ENCODE data around the gene HBQ1. TPM values are rescaled to one million over a fixed set of nuclear protein-coding genes. Genes with fewer than 3 reads are reported as not detected.
A peak's percentile ranks its signal among the peaks of the same experiment; 100 is the strongest.

HBQ1 gene
- total RNA-seq, 1 donor from 2014 or later: 2.7 TPM

DNA sequence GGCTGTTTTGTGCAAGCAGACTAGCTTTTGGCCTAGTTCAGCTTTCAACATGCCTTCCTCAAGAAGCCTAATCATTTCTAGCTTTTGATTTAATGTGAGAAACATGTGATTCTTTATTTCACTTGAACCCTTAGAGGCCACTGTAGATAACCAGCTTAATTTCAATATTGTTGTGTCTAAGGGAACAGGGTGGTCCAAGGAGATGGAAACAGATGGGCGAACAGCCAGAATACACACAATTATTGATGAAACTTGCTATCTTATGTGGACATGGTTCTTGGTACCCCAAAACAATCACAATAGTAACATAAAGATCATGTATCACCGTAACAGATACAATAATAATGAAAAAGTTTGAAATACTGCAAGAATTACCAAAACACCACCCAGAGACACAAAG lies 46.5 kb upstream of the HBQ1 start:
- FAIRE-seq: no peak
- no peaks in the 10 kb centered on the region for H3K9me3 Mint-ChIP-seq (ENCODE audit: unreplicated experiment)
- H3K27ac ChIP-seq (ENCODE audit: low read depth, low read length): no peak overlapping the region
- peaks cover 36% of the 10 kb centered on the region for H4K20me1 ChIP-seq (ENCODE audit: insufficient read depth, low read length)
- no peak for TF ChIP-seq EZH2 (IDR thresholded peaks at IDR 0.05; ENCODE audit: insufficient read depth, low read length)
- TF ChIP-seq, protein P1, sequence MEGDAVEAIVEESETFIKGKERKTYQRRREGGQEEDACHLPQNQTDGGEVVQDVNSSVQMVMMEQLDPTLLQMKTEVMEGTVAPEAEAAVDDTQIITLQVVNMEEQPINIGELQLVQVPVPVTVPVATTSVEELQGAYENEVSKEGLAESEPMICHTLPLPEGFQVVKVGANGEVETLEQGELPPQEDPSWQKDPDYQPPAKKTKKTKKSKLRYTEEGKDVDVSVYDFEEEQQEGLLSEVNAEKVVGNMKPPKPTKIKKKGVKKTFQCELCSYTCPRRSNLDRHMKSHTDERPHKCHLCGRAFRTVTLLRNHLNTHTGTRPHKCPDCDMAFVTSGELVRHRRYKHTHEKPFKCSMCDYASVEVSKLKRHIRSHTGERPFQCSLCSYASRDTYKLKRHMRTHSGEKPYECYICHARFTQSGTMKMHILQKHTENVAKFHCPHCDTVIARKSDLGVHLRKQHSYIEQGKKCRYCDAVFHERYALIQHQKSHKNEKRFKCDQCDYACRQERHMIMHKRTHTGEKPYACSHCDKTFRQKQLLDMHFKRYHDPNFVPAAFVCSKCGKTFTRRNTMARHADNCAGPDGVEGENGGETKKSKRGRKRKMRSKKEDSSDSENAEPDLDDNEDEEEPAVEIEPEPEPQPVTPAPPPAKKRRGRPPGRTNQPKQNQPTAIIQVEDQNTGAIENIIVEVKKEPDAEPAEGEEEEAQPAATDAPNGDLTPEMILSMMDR (IDR thresholded peaks at IDR 0.05; ENCODE audit: insufficient read depth, low read depth, low read length): no peak
- H3K9ac ChIP-seq (ENCODE audit: low read length): no peak overlapping the region
- H3K4me2 ChIP-seq (ENCODE audit: low read length): no peak overlapping the region
- H3K4me1 Mint-ChIP-seq (ENCODE audit: low read depth, unreplicated experiment): peaks cover 5% of the 10 kb centered on the region
- H3K36me3 ChIP-seq (ENCODE audit: insufficient read depth, low read length): no peaks in the 10 kb centered on the region
- H3K4me1 ChIP-seq (ENCODE audit: insufficient read depth, low read length): no peaks in the 10 kb centered on the region
- no peak for DNase-seq (ENCODE audit: low read depth)
- peaks cover 81% of the 10 kb centered on the region for H3K79me2 ChIP-seq (ENCODE audit: insufficient read depth, low read length)
- no peak overlapping the region for H3K27ac Mint-ChIP-seq (ENCODE audit: unreplicated experiment)
- H3K27me3 Mint-ChIP-seq (ENCODE audit: low read depth, unreplicated experiment): no peaks in the 10 kb centered on the region
- H3K36me3 Mint-ChIP-seq (ENCODE audit: low read depth, unreplicated experiment): peaks cover 5% of the 10 kb centered on the region
- H3K27me3 ChIP-seq (ENCODE audit: insufficient read depth, low read length): no peaks in the 10 kb centered on the region
- H2AFZ ChIP-seq (ENCODE audit: low read depth, low read length): no peak overlapping the region
- H3K9me3 ChIP-seq (ENCODE audit: insufficient read depth, low read depth, low read length): no peaks in the 10 kb centered on the region
- no peak overlapping the region for H3K4me3 Mint-ChIP-seq (ENCODE audit: unreplicated experiment)
- no peak overlapping the region for H3K4me3 ChIP-seq (ENCODE audit: insufficient read depth, low read depth, low read length)

DNA sequence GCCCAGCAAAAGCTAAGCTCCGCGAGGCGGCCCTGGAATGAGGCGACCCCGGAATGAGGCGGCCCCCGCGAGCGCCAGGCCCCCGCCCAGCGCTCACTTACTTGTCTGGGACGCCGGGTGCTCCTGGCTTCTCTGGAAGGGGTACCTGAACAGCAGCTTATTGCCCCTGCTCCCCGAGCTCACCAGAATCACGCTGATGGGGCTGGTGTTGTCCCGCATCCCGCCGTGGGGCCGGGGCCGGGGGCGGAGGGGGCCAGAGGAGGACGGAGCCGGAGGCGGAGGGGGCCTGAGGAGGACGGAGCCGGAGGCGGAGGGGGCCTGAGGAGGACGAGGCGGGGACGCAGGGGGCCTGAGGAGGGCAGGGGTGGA lies 42.2 kb upstream of the HBQ1 start:
- no peaks in the 10 kb centered on the region for H3K9me3 Mint-ChIP-seq (ENCODE audit: unreplicated experiment)
- H3K4me1 Mint-ChIP-seq (ENCODE audit: low read depth, unreplicated experiment): peaks cover 2% of the 10 kb centered on the region
- peaks cover 44% of the 10 kb centered on the region for H3K79me2 ChIP-seq (ENCODE audit: insufficient read depth, low read length)
- no peaks in the 10 kb centered on the region for H3K36me3 ChIP-seq (ENCODE audit: insufficient read depth, low read length)
- H3K4me3 ChIP-seq (ENCODE audit: insufficient read depth, low read depth, low read length): peak overlapping the region; percentile 62
- peak overlapping the region; percentile 75 for H3K27ac Mint-ChIP-seq (ENCODE audit: unreplicated experiment)
- no peaks in the 10 kb centered on the region for H3K4me1 ChIP-seq (ENCODE audit: insufficient read depth, low read length)
- TF ChIP-seq, protein P1 (IDR thresholded peaks at IDR 0.05; ENCODE audit: insufficient read depth, low read depth, low read length): no peak
- TF ChIP-seq EZH2 (IDR thresholded peaks at IDR 0.05; ENCODE audit: insufficient read depth, low read length): no peak
- H3K9ac ChIP-seq (ENCODE audit: low read length): peak overlapping the region; percentile 86
- H3K4me3 Mint-ChIP-seq (ENCODE audit: unreplicated experiment): peak overlapping the region; percentile 91
- H2AFZ ChIP-seq (ENCODE audit: low read depth, low read length): peak overlapping the region; percentile 62
- FAIRE-seq (no peak), DNase-seq (ENCODE audit: low read depth) (no peak)
- H3K27ac ChIP-seq (ENCODE audit: low read depth, low read length): peak overlapping the region; percentile 48
- no peaks in the 10 kb centered on the region for H3K27me3 Mint-ChIP-seq (ENCODE audit: low read depth, unreplicated experiment)
- no peaks in the 10 kb centered on the region for H3K27me3 ChIP-seq (ENCODE audit: insufficient read depth, low read length)
- peak overlapping the region; percentile 83 for H3K4me2 ChIP-seq (ENCODE audit: low read length)
- peaks cover 8% of the 10 kb centered on the region for H4K20me1 ChIP-seq (ENCODE audit: insufficient read depth, low read length)
- H3K9me3 ChIP-seq (ENCODE audit: insufficient read depth, low read depth, low read length): no peaks in the 10 kb centered on the region
- H3K36me3 Mint-ChIP-seq (ENCODE audit: low read depth, unreplicated experiment): no peaks in the 10 kb centered on the region

DNA sequence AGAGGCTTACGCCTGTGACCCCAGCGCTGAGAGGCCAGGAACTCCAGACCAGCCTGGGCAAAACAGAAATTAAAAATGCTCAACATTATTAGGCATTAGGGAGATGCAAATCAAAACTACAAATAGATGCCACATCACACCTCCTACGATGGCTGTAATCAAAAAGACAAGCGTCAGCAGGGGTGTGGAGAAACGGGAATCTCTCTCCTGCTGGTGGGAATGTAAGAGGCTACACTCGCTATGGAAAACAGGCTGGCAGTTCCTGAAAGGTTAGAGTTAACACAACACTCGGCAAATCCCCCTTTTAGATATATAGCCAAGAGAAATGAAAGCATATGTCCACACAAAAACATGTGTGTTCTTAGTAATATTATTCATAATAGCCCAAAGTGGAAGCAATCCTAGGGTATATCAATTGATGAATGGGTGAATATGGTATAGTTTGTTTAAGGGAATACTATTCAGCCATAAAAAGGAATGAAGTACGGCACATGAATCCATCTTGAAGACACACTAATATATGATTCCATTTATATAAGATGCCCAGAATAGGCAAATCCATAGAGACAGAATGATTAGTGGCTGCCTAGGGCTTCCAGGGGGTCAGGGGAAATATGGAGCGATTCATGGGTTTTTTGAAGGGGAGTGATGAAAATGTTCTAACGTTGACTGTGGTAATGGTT lies 39.9 kb upstream of the HBQ1 start:
- peaks cover 5% of the 10 kb centered on the region for H3K27me3 Mint-ChIP-seq (ENCODE audit: low read depth, unreplicated experiment)
- no peak overlapping the region for H3K9ac ChIP-seq (ENCODE audit: low read length)
- H3K9me3 Mint-ChIP-seq (ENCODE audit: unreplicated experiment): no peaks in the 10 kb centered on the region
- H3K9me3 ChIP-seq (ENCODE audit: insufficient read depth, low read depth, low read length): no peaks in the 10 kb centered on the region
- H4K20me1 ChIP-seq (ENCODE audit: insufficient read depth, low read length): no peaks in the 10 kb centered on the region
- H3K27me3 ChIP-seq (ENCODE audit: insufficient read depth, low read length): no peaks in the 10 kb centered on the region
- peaks cover 25% of the 10 kb centered on the region for H3K79me2 ChIP-seq (ENCODE audit: insufficient read depth, low read length)
- H3K27ac Mint-ChIP-seq (ENCODE audit: unreplicated experiment): no peak overlapping the region
- no peak overlapping the region for H3K4me2 ChIP-seq (ENCODE audit: low read length)
- H3K4me1 ChIP-seq (ENCODE audit: insufficient read depth, low read length): no peaks in the 10 kb centered on the region
- TF ChIP-seq, protein P1 (IDR thresholded peaks at IDR 0.05; ENCODE audit: insufficient read depth, low read depth, low read length): no peak
- no peak for TF ChIP-seq EZH2 (IDR thresholded peaks at IDR 0.05; ENCODE audit: insufficient read depth, low read length)
- no peaks in the 10 kb centered on the region for H3K36me3 Mint-ChIP-seq (ENCODE audit: low read depth, unreplicated experiment)
- no peaks in the 10 kb centered on the region for H3K36me3 ChIP-seq (ENCODE audit: insufficient read depth, low read length)
- H3K4me1 Mint-ChIP-seq (ENCODE audit: low read depth, unreplicated experiment): peaks cover 13% of the 10 kb centered on the region
- no peak overlapping the region for H2AFZ ChIP-seq (ENCODE audit: low read depth, low read length)
- no peak for DNase-seq (ENCODE audit: low read depth)
- FAIRE-seq: no peak
- H3K27ac ChIP-seq (ENCODE audit: low read depth, low read length): no peak overlapping the region
- no peak overlapping the region for H3K4me3 ChIP-seq (ENCODE audit: insufficient read depth, low read depth, low read length)
- no peak overlapping the region for H3K4me3 Mint-ChIP-seq (ENCODE audit: unreplicated experiment)

Data from astrocyte (in vitro differentiated cells and primary cell).